ENCODE measurements around the gene NPS.

The NPS gene

GRCh38 chr10:127535802-127536515 is 13.2 kb upstream of the NPS start:
- TF ChIP-seq POLR2A (IDR thresholded peaks at IDR 0.05; ENCODE audit: low read depth, low read length), result no peak
- FAIRE-seq, result no peak
- no peak for DNase-seq (ENCODE audit: insufficient read length, low spot score)

GRCh38 chr10:127536972-127537760 is 11.9 kb upstream of the NPS start:
- no peak for DNase-seq (ENCODE audit: insufficient read length, low spot score)
- no peak for TF ChIP-seq POLR2A (IDR thresholded peaks at IDR 0.05; ENCODE audit: low read depth, low read length)
- no peak for FAIRE-seq

GRCh38 chr10:127537924-127538323 is 11.2 kb upstream of the NPS start:
- no peak for FAIRE-seq
- no peak for TF ChIP-seq POLR2A (IDR thresholded peaks at IDR 0.05; ENCODE audit: low read depth, low read length)
- DNase-seq (ENCODE audit: insufficient read length, low spot score), result no peak

GRCh38 chr10:127548022-127548421 is 1.1 kb upstream of the NPS start:
- TF ChIP-seq POLR2A (IDR thresholded peaks at IDR 0.05; ENCODE audit: low read depth, low read length), result no peak
- no peak for DNase-seq (ENCODE audit: insufficient read length, low spot score)
- no peak for FAIRE-seq

GRCh38 chr10:127550861-127551260 is 1.8 kb downstream of the NPS start:
- DNase-seq (ENCODE audit: insufficient read length, low spot score) (no peak), FAIRE-seq (no peak)
- no peak for TF ChIP-seq POLR2A (IDR thresholded peaks at IDR 0.05; ENCODE audit: low read depth, low read length)

- FAIRE-seq (no peak), DNase-seq (ENCODE audit: insufficient read length, low spot score) (no peak)
- no peak for TF ChIP-seq POLR2A (IDR thresholded peaks at IDR 0.05; ENCODE audit: low read depth, low read length)
These were observed 3.3 kb downstream of the NPS start for GRCh38 chr10:127552446-127552845.

GRCh38 chr10:127553417-127553816 is 4.3 kb downstream of the NPS start:
- no peak for TF ChIP-seq POLR2A (IDR thresholded peaks at IDR 0.05; ENCODE audit: low read depth, low read length)
- DNase-seq (ENCODE audit: insufficient read length, low spot score), result no peak
- FAIRE-seq, result no peak

- DNase-seq (ENCODE audit: insufficient read length, low spot score) (no peak), FAIRE-seq (no peak)
- no peak for TF ChIP-seq POLR2A (IDR thresholded peaks at IDR 0.05; ENCODE audit: low read depth, low read length)
These were observed 7.8 kb downstream of the NPS start for GRCh38 chr10:127556916-127557315.

GRCh38 chr10:127561647-127562046 is 12.5 kb downstream of the NPS start:
- no peak for TF ChIP-seq POLR2A (IDR thresholded peaks at IDR 0.05; ENCODE audit: low read depth, low read length)
- no peak for DNase-seq (ENCODE audit: insufficient read length, low spot score)
- no peak for FAIRE-seq

GRCh38 chr10:127563718-127564553 is 14.8 kb downstream of the NPS start:
- DNase-seq (ENCODE audit: insufficient read length, low spot score) (no peak), FAIRE-seq (no peak)
- no peak for TF ChIP-seq POLR2A (IDR thresholded peaks at IDR 0.05; ENCODE audit: low read depth, low read length)

GRCh38 chr10:127564644-127565043 is 15.5 kb downstream of the NPS start:
- FAIRE-seq (no peak), DNase-seq (ENCODE audit: insufficient read length, low spot score) (no peak)
- TF ChIP-seq POLR2A (IDR thresholded peaks at IDR 0.05; ENCODE audit: low read depth, low read length), result no peak

GRCh38 chr10:127565583-127565982 is 16.5 kb downstream of the NPS start:
- no peak for TF ChIP-seq POLR2A (IDR thresholded peaks at IDR 0.05; ENCODE audit: low read depth, low read length)
- FAIRE-seq (no peak), DNase-seq (ENCODE audit: insufficient read length, low spot score) (no peak)

GRCh38 chr10:127569210-127569609 is 20.1 kb downstream of the NPS start:
- no peak for FAIRE-seq
- TF ChIP-seq POLR2A (IDR thresholded peaks at IDR 0.05; ENCODE audit: low read depth, low read length), result no peak
- no peak for DNase-seq (ENCODE audit: insufficient read length, low spot score)

- no peak for TF ChIP-seq POLR2A (IDR thresholded peaks at IDR 0.05; ENCODE audit: low read depth, low read length)
- no peak for DNase-seq (ENCODE audit: insufficient read length, low spot score)
- no peak for FAIRE-seq
These were observed 20.9 kb downstream of the NPS start for GRCh38 chr10:127570036-127570435.
